ENCODE results near the gene SLC40A1. TPM values are rescaled to one million over a fixed set of nuclear protein-coding genes. Genes with fewer than 3 reads are reported as not detected.

Gene SLC40A1
- total and polyA plus RNA-seq, 8 donors, result 21.3 to 147 (median 73.8) TPM

DNA sequence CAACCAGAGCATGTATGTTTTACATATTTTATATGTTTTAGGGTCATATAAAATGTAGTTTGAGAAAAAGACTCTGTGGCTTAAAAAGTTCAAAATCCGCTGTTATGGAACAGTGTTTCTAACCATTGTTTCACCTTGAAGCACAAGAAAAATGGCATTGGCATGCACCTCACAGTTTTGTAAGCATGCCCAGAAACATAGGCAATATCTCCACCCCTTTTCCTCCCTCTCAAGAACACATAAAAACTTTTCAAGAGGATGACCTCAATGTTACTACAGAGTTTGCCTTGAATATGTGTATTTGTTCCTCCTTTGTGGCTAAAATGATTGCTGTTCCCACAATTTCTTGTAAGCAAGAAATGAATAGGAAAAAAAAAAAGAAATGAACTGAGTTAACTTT lies 29.3 kb upstream of the SLC40A1 start:
- TF ChIP-seq POLR2AphosphoS5 (IDR thresholded peaks at IDR 0.05) (no peak), POLR2A (IDR thresholded peaks at IDR 0.05) (no peak), EP300 (IDR thresholded peaks at IDR 0.05) (no peak)
- TF ChIP-seq, protein P1, sequence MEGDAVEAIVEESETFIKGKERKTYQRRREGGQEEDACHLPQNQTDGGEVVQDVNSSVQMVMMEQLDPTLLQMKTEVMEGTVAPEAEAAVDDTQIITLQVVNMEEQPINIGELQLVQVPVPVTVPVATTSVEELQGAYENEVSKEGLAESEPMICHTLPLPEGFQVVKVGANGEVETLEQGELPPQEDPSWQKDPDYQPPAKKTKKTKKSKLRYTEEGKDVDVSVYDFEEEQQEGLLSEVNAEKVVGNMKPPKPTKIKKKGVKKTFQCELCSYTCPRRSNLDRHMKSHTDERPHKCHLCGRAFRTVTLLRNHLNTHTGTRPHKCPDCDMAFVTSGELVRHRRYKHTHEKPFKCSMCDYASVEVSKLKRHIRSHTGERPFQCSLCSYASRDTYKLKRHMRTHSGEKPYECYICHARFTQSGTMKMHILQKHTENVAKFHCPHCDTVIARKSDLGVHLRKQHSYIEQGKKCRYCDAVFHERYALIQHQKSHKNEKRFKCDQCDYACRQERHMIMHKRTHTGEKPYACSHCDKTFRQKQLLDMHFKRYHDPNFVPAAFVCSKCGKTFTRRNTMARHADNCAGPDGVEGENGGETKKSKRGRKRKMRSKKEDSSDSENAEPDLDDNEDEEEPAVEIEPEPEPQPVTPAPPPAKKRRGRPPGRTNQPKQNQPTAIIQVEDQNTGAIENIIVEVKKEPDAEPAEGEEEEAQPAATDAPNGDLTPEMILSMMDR (IDR thresholded peaks at IDR 0.05), result no peak
- peak overlapping the region in 1 of 5 donors; percentile 5 for H3K27ac ChIP-seq
- H3K9me3 ChIP-seq, result no peaks in the 10 kb centered on the region
- H3K27me3 ChIP-seq, result no peaks in the 10 kb centered on the region
- WGBS, 5 donors, result 71 to 89% (median 80%) methylated on average over 1 of the region's 1 CpG
- peaks cover 7 to 35% (median 20%) of the 10 kb centered on the region in 4 donors for H3K4me1 ChIP-seq
- no peak for DNase-seq
- H3K4me3 ChIP-seq, result no peak overlapping the region
- intact Hi-C loops (cut with DNase I; ENCODE audit: low total_unique reads), result no loop called here
- no peaks in the 10 kb centered on the region for H3K36me3 ChIP-seq

DNA sequence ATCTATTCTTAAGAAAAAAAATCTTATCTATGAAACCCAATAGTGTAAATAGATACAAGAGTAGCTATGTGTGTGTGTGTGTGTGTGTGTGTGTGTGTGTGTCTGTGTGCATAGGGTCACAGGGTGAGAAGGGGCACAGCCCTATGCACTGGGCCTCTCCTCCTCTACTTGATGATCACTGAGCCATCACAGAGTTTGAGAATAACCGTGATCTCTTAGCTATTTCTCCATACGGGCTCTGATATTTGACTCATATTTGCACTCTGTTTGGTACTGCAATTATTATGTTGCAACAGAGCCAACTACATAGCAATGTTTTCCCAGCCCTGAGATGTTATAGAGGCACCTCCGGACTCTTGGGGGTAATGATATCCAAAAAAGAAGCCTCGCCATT lies 28.8 kb upstream of the SLC40A1 start:
- intact Hi-C loops (cut with DNase I; ENCODE audit: low total_unique reads), result no loop called here
- no peaks in the 10 kb centered on the region for H3K9me3 ChIP-seq
- no peak overlapping the region for H3K4me3 ChIP-seq
- DNase-seq, result no peak
- H3K27ac ChIP-seq, result peak overlapping the region in 1 of 5 donors; percentile 5
- peaks cover 7 to 35% (median 20%) of the 10 kb centered on the region in 4 donors for H3K4me1 ChIP-seq
- TF ChIP-seq, protein P1 (IDR thresholded peaks at IDR 0.05), result no peak
- TF ChIP-seq POLR2A (IDR thresholded peaks at IDR 0.05) (no peak), EP300 (IDR thresholded peaks at IDR 0.05) (no peak), POLR2AphosphoS5 (IDR thresholded peaks at IDR 0.05) (no peak)
- H3K36me3 ChIP-seq, result no peaks in the 10 kb centered on the region
- no peaks in the 10 kb centered on the region for H3K27me3 ChIP-seq
- WGBS, 5 donors, result 63 to 74% (median 70%) methylated on average over 4 of the region's 4 CpGs

DNA sequence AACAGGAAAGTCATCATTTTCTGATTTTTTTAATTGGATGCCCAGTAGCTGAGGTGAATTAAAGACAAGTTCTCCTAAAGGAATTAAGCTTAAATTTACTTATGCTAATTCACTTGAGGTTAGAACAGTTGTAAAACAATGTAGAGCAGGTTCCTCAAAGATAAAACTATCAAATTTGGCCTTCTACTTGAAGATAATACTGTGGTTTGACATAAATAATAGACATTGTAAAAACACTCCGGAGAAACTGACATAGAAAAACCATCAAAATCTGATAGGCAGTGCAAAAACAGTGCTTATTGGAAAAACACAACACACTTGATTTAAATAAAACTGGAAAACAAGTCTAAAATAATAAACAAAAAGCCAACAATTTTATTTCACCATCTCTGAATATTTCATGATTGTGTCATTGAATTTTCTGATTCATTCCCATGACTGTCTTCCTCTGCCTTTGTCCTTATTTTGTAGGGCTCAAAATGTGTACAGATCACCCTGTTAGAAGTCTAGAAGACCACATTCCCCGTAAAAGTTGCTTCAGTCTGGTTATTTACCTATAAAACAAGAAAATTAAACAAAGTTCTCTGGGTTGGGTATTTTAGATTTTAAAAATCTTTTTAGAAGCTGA lies 28.3 kb upstream of the SLC40A1 start:
- TF ChIP-seq, protein P1 (IDR thresholded peaks at IDR 0.05), result no peak
- TF ChIP-seq POLR2AphosphoS5 (IDR thresholded peaks at IDR 0.05) (no peak), EP300 (IDR thresholded peaks at IDR 0.05) (no peak)
- Histone ChIP-seq H3K27ac (no peak overlapping the region), H3K4me1 (peaks cover 4 to 31% (median 18%) of the 10 kb centered on the region in 4 donors), H3K9me3 (no peaks in the 10 kb centered on the region), H3K4me3 (no peak overlapping the region), H3K36me3 (no peaks in the 10 kb centered on the region), H3K27me3 (no peaks in the 10 kb centered on the region)
- DNase-seq, result no peak
- 34 to 60% (median 49%) methylated on average over 2 of the region's 2 CpGs for WGBS, 5 donors
- intact Hi-C loops (cut with DNase I; ENCODE audit: low total_unique reads), result no loop called here

DNA sequence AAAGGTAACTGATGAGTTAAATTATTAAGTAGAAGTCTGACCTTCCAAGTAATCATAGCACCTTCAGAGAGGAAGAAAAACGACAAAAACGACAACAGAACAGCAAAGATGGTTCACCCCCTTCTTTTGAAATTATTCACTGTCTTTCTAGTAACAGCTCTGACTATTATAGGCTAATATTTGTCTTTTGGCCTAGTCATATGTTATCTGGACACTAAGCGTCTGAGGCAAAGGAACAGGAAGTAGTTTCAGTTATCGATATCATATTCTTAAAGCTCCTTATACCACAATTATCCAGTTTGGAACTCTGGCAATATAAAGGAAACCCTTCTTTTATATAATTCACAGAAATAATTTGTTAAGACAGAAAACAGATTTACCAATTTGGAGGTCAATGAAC lies 27.6 kb upstream of the SLC40A1 start:
- Histone ChIP-seq H3K4me1 (peaks cover 0 to 23% (median 11%) of the 10 kb centered on the region in 4 donors), H3K27ac (no peak overlapping the region), H3K9me3 (no peaks in the 10 kb centered on the region), H3K4me3 (no peak overlapping the region), H3K36me3 (no peaks in the 10 kb centered on the region), H3K27me3 (no peaks in the 10 kb centered on the region)
- intact Hi-C loops (cut with DNase I; ENCODE audit: low total_unique reads), result no loop called here
- TF ChIP-seq EP300 (IDR thresholded peaks at IDR 0.05) (no peak), POLR2AphosphoS5 (IDR thresholded peaks at IDR 0.05) (no peak), POLR2A (IDR thresholded peaks at IDR 0.05) (no peak)
- TF ChIP-seq, protein P1 (IDR thresholded peaks at IDR 0.05), result no peak
- DNase-seq, result no peak
- 29 to 63% (median 42%) methylated on average over 4 of the region's 4 CpGs for WGBS, 5 donors
